Ishikawa (cell line): ENCODE measurements around the gene ZNF576.

Experiments used
- CEBPB ChIP-seq: IDR thresholded peaks from 2 replicates; pipeline ENCODE4 v1.6.1; 2012
- CREB1 ChIP-seq: IDR thresholded peaks from 2 replicates; pipeline ENCODE4 v1.6.1; 2012; ENCODE audit warnings: low read depth
- EGR1 ChIP-seq: IDR thresholded peaks from 2 replicates; pipeline ENCODE4 v1.6.1; 2012
- EP300 ChIP-seq: IDR thresholded peaks from 2 replicates; pipeline ENCODE4 v1.6.1; 2012; ENCODE audit warnings: borderline replicate concordance
- FOXM1 ChIP-seq: IDR thresholded peaks from 2 replicates; pipeline ENCODE4 v1.6.1; 2012; ENCODE audit warnings: low read depth, borderline replicate concordance
- NFIC ChIP-seq: IDR thresholded peaks from 2 replicates; pipeline ENCODE4 v1.6.1; 2012
- RAD21 ChIP-seq: IDR thresholded peaks from 2 replicates; pipeline ENCODE4 v1.6.1; 2012; ENCODE audit warnings: low read depth
- REST ChIP-seq: IDR thresholded peaks from 2 replicates; pipeline ENCODE4 v1.6.1; 2012; ENCODE audit warnings: low read depth, mild to moderate bottlenecking
- TAF1 ChIP-seq: IDR thresholded peaks from 2 replicates; pipeline ENCODE4 v1.6.1; 2012; ENCODE audit warnings: low read depth, mild to moderate bottlenecking
- TCF12 ChIP-seq: IDR thresholded peaks from 2 replicates; pipeline ENCODE4 v1.6.1; 2012; ENCODE audit warnings: low read depth
- TEAD4 ChIP-seq: IDR thresholded peaks from 2 replicates; pipeline ENCODE4 v1.6.1; 2012
- YY1 ChIP-seq: IDR thresholded peaks from 2 replicates; pipeline ENCODE4 v1.6.1; 2012; ENCODE audit warnings: low read depth
- ZBTB7A ChIP-seq: IDR thresholded peaks from 2 replicates; pipeline ENCODE4 v1.6.1; 2012; ENCODE audit warnings: low read depth
- TF ChIP-seq, protein P1 (sequence below): IDR thresholded peaks from 2 replicates; pipeline ENCODE4 v1.6.1; 2012
- TF ChIP-seq, protein P2 (sequence below): IDR thresholded peaks from 2 replicates; pipeline ENCODE4 v1.6.1; 2012

Gene ZNF576

DNA sequence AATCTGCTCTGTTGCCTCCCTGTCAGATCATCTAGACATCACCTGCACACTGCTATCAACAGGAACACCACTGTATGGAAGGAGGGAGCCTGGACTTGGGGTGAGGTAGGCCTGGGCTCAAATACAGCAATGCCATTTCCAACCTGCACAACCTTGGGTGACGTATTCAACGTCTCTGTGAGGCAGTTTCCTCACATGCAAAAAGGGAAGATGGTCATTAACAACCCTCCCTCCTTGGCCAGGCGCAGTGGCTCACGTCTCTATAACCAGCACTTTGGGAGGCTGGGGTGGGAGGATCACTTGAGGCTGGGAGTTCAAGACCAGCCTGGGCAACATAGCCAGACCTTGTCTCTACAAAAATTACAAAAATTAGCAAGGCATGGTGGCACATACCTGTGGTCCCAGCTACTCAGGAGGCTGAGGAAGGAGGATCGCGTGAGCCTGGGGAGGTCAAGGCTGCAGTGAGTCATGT lies 34.1 kb upstream of the ZNF576 start:
- no peak for TF ChIP-seq TEAD4
- TF ChIP-seq REST = no peak
- TF ChIP-seq NFIC = no peak

DNA sequence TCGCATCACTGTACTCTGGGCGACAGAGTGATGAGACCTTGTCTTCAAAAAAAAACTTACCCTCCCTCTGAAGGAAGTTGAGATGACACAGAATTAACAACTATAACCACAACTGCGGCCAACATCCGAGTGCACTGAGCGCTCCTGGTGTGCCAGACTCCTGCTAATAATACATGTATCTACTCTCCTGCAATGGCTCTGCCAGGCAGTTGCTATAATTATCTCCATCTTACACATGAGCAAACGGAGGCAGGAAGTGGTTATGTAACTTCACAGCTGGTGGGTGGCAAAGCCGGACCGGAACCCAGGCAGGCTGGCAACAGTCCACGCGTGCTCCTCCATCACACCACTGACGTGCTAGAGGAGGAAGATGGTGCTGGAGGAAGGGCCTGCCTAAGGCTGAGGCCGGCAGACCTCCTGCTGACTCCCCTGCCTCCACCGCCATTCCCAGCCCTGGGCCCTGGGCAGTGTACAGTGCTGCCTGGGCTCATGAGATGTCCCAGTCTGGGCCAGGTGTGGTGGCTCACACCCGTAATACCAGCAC lies 33.6 kb upstream of the ZNF576 start:
- TF ChIP-seq CREB1 = no peak
- TF ChIP-seq TCF12 = no peak
- no peak for TF ChIP-seq RAD21
- TF ChIP-seq ZBTB7A = no peak
- no peak for TF ChIP-seq EGR1
- TF ChIP-seq, protein P1, sequence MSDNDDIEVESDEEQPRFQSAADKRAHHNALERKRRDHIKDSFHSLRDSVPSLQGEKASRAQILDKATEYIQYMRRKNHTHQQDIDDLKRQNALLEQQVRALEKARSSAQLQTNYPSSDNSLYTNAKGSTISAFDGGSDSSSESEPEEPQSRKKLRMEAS = no peak
- TF ChIP-seq EP300 = no peak
- TF ChIP-seq, protein P2, sequence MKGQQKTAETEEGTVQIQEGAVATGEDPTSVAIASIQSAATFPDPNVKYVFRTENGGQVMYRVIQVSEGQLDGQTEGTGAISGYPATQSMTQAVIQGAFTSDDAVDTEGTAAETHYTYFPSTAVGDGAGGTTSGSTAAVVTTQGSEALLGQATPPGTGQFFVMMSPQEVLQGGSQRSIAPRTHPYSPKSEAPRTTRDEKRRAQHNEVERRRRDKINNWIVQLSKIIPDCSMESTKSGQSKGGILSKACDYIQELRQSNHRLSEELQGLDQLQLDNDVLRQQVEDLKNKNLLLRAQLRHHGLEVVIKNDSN = no peak
- TF ChIP-seq FOXM1 = no peak
- no peak for TF ChIP-seq NFIC
- no peak for TF ChIP-seq CEBPB

DNA sequence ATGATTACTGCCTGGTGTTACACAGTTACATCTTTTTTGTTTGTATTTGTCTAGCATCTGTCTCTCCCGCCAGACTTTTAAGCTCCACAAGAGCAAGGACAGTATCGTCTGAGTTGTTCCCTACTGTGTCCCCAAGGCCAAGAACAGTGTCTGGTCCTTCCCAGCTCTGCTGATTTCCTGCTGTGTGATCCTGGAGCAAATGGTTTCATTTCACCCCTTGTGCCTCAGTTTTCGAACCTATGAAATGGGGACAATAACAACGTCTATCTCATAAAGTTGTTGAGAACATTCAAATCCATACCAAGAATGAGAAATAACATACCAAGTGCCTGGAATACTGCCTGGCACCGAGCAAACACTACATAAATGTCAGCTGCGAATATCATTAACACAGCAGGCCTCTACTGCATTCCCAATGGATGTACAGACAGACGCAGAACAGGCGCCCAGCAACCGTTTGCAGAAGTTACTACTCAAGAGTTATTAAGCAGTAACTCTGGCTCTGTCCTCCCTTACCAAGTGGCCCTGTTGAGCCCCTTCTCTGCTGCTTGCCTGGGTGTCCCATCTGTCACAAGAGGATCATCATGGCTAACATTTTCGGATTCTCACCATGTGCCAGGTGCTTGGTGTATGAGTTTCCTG lies 32.5 kb upstream of the ZNF576 start:
- no peak for TF ChIP-seq EGR1
- TF ChIP-seq NFIC = no peak
- no peak for TF ChIP-seq ZBTB7A
- TF ChIP-seq CREB1 = no peak
- no peak for TF ChIP-seq TEAD4
- TF ChIP-seq REST = no peak
- no peak for TF ChIP-seq RAD21
- TF ChIP-seq TAF1 = no peak
- no peak for TF ChIP-seq CEBPB
- TF ChIP-seq EP300 = no peak
- no peak for TF ChIP-seq TCF12
- no peak for TF ChIP-seq FOXM1
- TF ChIP-seq YY1 = no peak
- TF ChIP-seq, protein P1 = no peak

- TF ChIP-seq ZBTB7A (no peak), EP300 (no peak)
Measured at GRCh38 chr19:43564800-43565199, 31.6 kb upstream of the ZNF576 start.

GRCh38 chr19:43569657-43570056 lies 26.7 kb upstream of the ZNF576 start:
- no peak for TF ChIP-seq RAD21
- TF ChIP-seq, protein P1 = no peak
- no peak for TF ChIP-seq TEAD4
- TF ChIP-seq EGR1 = no peak
- TF ChIP-seq YY1 = no peak
- no peak for TF ChIP-seq REST
- no peak for TF ChIP-seq TAF1
- TF ChIP-seq ZBTB7A = no peak
- no peak for TF ChIP-seq CREB1
- TF ChIP-seq FOXM1 = no peak
- TF ChIP-seq CEBPB = no peak
- TF ChIP-seq NFIC = no peak
- no peak for TF ChIP-seq TCF12
- TF ChIP-seq, protein P2 = no peak
- TF ChIP-seq EP300 = no peak
